ENCODE results near the gene USPL1.
A peak's percentile ranks its signal among the peaks of the same experiment; 100 is the strongest.
"Not testable (repeated sequence)": the region's sequence is repeated elsewhere in the genome, so short reads cannot be mapped to it uniquely, and the experiment has no call there.

The USPL1 gene

DNA sequence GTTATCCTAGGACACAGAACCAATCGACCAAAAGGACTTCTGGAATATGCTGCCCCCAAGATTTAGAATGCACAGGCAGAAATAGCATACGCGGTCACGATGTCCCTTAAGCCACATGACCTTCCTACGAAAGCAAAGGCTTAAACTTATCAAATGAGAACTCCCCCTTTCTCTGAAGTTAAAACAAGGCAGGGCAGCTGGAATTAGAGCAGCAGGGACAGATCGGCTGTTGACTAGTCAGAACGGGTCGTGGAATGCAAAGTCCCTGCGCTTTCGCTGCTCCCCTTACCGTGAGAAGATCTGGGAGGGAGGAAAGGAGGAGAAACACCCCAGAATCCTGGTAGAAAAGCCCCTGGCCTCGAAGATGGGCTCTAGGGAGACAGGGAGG lies 799 bp upstream of the USPL1 start:
- DNase-seq = peak; percentile 80 to 86

DNA sequence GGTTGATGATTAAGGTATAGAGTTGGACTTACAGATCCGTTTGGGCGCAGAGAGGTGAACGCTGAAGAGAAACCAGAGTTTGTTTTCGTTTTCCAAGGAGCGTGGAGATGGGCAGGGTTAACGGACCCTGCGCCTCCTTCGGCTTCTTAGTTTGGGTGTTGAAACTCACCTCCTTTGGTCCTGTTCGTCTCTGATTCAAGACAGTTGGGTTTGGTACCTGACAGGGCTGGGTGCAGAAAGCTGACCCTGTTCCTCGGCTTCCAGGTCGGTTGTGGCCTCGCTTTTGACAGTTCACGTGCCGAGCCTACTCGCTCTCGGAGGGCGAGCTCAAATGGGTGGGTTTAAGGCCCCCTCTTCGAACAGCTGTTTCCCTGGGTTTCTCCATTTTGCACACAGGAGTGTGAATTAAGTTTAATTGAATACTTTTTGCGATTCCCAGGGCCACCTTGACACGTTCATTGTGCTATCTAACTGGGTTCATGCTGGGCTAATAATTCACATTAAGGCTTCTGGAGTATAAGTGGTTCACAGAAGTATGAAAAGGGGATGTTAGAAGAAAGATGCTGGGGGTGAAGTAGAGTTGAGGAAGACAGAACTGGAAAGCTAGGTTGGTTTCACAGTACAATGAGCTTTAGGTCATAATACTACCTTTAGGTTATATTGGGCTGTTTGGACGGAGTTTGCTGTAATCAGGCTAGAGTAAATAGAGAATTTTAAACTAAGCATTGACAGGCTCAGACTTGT lies 638 bp downstream of the USPL1 start:
- DNase-seq = no peak

GRCh38 chr13:30618930-30619279 lies 1.2 kb downstream of the USPL1 start:
- no peak for DNase-seq

GRCh38 chr13:30619731-30620130 lies 2.0 kb downstream of the USPL1 start:
- no peak for DNase-seq

GRCh38 chr13:30620941-30621340 lies 3.2 kb downstream of the USPL1 start:
- DNase-seq = no peak

DNA sequence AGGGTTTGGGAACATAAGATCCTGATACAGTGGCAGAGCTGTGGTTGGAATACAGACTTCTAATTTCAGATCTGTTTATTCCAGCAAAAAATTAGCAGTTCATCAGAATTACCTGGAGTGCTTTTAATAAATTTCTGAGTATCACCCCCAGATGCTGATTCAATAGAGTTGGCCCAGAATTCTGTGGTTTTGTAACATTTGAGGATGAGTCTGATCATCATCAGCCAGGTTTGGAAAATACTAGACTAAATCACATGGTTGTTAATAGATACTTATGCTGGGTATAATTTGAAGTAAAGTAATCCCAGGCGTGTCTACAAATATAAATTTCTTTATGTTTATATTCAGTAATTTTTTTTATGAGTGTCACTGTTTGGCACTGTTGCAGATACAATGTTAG lies 4.8 kb downstream of the USPL1 start:
- DNase-seq = no peak

GRCh38 chr13:30623392-30623791 lies 5.7 kb downstream of the USPL1 start:
- no peak for DNase-seq

- no peak for DNase-seq
These were observed 6.9 kb downstream of the USPL1 start for GRCh38 chr13:30624630-30625029.

GRCh38 chr13:30629527-30629926 lies 11.8 kb downstream of the USPL1 start:
- DNase-seq = no peak

- DNase-seq = no peak
These were observed 16.1 kb downstream of the USPL1 start for GRCh38 chr13:30633861-30634260.

DNA sequence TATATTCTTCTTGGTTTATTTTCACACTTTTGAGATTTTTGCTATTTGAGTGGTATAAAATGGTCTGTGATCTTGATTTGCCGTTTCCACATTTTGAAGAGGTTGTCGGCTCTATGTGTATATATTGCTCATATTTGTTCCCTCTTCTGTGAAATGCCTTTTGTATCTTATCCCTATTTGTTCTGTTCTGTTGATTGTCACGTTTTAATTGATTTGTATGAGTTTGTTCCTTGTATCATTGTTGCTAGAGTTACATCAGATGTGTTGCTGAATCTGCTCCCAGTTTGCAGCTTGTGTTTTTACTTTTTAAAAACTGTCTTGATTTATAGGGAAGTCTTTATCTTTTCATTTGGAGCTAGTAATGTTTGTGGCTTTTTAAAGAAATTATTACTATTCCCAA lies 17.1 kb downstream of the USPL1 start:
- DNase-seq = no peak

GRCh38 chr13:30638301-30638700 lies 20.6 kb downstream of the USPL1 start:
- DNase-seq = no peak

GRCh38 chr13:30639671-30640070 lies 22.0 kb downstream of the USPL1 start:
- DNase-seq = no peak

GRCh38 chr13:30641173-30641572 lies 23.5 kb downstream of the USPL1 start:
- not testable (repeated sequence) for DNase-seq

- no peak for DNase-seq
These were observed 27.9 kb downstream of the USPL1 start for GRCh38 chr13:30645629-30646028.

DNA sequence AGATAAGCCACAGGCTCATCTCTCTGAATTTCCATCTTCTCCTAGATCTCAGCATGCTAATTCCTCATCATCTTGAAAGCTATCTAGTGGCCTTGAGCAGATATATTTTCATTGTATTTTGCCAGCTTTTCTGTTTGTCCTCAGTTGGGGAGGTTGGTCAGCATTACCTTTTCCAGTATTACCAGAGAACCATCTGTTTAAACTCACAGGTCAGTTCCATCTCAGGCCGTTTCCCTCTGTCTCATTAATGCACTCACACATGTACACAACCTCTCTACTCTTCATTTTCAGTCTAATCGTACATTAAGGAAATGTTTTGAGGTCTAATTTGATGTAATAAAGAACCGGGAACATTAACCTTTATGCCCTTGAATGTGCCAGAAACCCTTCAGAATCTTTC lies 29.7 kb downstream of the USPL1 start:
- DNase-seq = no peak

GRCh38 chr13:30647824-30648521 lies 30.3 kb downstream of the USPL1 start:
- DNase-seq = no peak

GRCh38 chr13:30648522-30649012 lies 30.8 kb downstream of the USPL1 start:
- no peak for DNase-seq

GRCh38 chr13:30651648-30652047 lies 33.9 kb downstream of the USPL1 start:
- DNase-seq = not testable (repeated sequence)

GRCh38 chr13:30652746-30653386 lies 35.1 kb downstream of the USPL1 start:
- DNase-seq = no peak

GRCh38 chr13:30654430-30654829 lies 36.7 kb downstream of the USPL1 start:
- no peak for DNase-seq

GRCh38 chr13:30656178-30656577 lies 38.5 kb downstream of the USPL1 start:
- no peak for DNase-seq

- no peak for DNase-seq
These were observed 42.3 kb downstream of the USPL1 start for GRCh38 chr13:30659980-30660379.

GRCh38 chr13:30660796-30661195 lies 43.1 kb downstream of the USPL1 start:
- no peak for DNase-seq
